SW 1271 (cell line): ENCODE measurements around the gene FAM50A.

Experiments used
- DNase-seq, 2 experiments: peaks; one replicate each; lab custom pipeline; 2025; lab: John Stamatoyannopoulos, UW

Gene FAM50A

GRCh38 chrX:154440623-154441357, 3.2 kb upstream of the FAM50A start:
- DNase-seq = no peak

- no peak for DNase-seq
These were observed 2.4 kb upstream of the FAM50A start for GRCh38 chrX:154441564-154441963.

GRCh38 chrX:154441984-154442707, 1.8 kb upstream of the FAM50A start:
- DNase-seq = no peak

DNA sequence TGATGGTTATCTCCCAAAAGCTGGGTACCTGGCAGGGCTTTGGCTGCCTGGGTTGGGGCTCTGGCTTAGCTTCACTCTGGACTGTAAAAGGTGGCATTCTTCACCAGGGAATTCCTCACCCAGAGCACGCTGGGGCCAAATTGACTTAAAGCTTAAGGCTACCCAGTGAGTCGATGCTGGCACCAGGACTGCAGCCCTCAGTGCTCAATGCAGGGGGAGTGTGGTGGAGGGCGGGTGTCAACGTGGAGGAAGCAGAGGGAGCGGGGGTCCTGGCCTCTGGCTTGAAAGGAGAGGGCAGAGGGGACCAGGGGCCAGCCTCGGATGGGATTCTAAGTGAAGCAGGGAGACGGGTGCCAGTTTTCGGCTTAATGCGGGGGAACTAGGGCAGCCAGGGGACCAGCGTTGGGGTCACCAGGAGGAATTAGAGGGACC, 446 bp upstream of the FAM50A start:
- peak in 1 of 2 experiments; percentile 30 for DNase-seq

DNA sequence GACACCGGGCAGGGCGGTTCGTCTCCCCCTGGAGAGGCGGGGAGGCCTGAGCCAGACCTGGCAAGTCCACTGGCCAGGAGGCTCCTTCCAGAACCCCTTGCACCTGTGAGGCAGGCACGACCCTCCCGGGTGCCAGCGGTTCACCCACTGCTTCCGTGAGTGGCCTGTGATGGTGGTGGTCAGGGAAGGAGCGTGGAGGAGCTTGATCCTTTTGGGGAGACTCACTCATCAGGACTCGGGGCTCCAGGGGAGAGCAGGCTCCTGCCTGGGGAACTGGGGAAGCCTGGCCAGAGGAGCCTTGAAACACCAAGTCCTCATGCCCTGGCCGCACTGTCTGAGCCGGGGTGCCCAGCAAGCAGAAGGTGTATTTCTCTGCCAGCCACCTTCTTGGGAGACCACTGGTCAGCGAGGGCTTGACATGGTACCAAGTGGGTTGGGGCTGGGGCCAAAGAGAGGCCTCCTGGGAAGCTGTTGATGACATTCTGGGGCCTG, 860 bp downstream of the FAM50A start:
- no peak for DNase-seq

DNA sequence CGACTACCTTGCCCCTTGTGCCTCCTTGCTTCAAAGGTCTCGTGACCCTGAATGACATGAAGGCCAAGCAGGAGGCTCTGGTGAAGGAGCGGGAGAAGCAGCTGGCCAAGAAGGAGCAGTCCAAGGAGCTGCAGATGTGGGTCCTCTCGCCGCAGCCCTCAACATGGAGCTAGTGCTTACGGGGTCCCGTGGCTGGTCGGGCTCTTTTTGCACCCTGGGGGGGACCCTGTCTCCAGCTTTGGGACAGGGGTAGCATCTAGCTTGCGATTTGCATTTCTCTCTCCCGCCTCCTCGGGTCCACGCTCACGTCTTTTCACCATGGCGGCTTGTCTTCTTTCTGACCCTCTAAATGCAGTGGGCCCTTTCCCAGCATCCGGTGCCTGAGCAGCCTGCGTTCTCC, 1.8 kb downstream of the FAM50A start:
- DNase-seq = no peak

DNA sequence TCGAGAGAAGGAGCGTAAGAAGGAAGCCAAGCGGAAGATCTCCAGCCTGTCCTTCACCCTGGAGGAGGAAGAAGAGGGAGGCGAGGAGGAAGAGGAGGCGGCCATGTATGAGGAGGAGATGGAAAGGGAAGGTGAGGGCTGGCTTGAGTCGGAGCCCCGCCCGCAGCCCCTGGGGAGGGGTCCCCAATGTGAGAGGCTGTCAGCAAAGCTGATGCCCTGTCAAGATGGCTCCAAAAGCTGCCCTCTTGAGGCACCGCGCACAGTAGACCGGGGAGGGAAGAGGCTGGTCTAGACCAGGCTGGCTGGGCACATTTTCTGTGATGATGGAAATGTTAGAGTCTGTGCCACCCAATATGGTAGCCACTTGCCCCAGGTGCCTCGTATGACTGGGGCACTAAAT, 2.5 kb downstream of the FAM50A start:
- no peak for DNase-seq

DNA sequence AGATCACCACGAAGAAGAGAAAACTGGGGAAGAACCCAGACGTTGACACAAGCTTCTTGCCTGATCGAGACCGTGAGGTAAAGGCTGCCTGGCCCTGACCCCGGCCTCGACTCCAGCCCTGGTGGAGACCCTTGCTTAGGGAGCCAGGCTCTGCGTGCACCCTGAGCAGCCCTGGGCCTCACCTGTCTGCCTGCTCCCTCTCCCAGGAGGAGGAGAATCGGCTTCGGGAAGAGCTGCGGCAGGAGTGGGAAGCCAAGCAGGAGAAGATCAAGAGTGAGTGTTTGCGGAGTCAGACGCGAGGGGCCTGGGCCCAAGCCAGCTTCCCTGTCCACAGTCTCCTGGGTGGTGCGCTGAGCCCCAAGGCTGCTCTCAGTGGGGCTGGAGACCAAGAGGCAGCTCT, 4.5 kb downstream of the FAM50A start:
- no peak for DNase-seq

GRCh38 chrX:154449618-154450017, 5.7 kb downstream of the FAM50A start:
- DNase-seq = no peak

- DNase-seq = no peak
These were observed 6.4 kb downstream of the FAM50A start for GRCh38 chrX:154450312-154450711.

DNA sequence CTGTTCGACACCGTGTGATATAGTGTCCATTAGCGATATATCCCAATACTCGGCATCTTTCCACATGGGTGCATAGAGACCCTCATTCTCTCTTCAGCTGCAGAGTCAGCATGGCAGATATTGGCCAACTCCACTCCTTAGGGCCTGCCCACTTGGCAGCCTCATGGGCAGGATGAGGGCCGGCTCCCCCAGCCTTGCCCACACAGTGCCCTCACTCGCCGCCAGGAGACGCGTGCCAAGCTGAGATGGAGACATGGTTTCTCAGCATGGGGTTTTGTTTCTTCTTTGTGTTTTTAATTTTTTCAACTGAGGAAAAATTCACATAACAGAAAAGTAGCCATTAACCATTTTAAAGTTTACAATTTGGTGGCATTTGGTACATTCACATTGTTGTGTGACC, 8.9 kb downstream of the FAM50A start:
- no peak for DNase-seq

DNA sequence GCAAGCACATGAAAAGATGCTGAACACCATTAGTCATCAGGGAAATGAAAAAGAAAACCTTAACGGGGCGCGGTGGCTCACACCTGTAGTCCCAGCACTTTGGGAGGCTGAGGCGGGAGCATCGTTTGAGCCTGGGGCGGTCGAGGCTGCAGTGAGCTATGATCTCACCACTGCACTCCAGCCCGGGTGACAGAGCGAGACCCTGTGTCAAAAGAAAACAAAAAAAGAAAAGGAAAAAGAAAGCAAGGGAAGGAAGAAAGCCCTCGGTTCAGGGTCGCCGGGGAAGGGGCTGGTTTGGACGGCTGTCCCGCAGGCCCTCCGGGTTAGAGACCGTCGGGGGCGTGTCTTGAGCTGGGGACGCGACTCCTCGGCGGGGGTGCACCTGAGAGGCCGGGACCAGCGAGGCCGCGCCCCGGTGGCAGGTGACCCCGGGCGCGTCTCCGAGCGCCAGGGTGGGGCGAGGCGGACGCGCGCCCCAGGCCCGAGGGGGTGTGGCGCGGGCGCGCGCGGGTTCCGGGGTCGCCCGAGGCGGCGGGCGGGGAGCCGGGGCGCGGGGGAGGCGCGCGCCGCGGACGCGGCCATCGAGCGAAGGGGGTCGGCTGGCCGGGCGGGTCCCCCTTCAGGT, 13.7 kb downstream of the FAM50A start:
- DNase-seq = peak in 1 of 2 experiments; percentile 14

GRCh38 chrX:154458116-154458953, 14.4 kb downstream of the FAM50A start, which contains the start of gene PLXNA3:
Gene PLXNA3 (plus strand): TSS chrX:154458281. CDS start chrX:154460184, 1,903 bp downstream.
- peak in 1 of 2 experiments; percentile 4 for DNase-seq

GRCh38 chrX:154458954-154459778, 15.2 kb downstream of the FAM50A start:
- peak in 1 of 2 experiments; percentile 9 for DNase-seq

DNA sequence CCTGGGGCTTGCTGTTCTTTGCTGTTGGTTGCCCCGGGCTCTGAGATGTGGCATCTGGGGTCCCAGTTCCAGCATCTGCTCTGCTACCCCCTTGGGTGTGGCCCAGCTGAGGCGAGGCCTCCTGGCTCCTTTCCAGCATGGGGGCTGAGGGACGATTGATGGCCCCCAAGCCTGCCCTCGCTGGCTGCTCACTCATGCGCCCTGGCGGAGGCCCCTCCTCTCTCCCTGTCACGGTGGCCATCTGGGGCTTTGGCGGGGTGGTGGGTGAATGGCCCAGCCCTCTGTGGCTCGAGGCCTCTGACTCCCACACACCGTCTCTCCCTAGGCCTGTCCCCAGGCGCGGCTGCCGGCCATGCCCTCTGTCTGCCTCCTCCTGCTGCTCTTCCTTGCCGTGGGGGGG, 15.9 kb downstream of the FAM50A start:
- no peak for DNase-seq

DNA sequence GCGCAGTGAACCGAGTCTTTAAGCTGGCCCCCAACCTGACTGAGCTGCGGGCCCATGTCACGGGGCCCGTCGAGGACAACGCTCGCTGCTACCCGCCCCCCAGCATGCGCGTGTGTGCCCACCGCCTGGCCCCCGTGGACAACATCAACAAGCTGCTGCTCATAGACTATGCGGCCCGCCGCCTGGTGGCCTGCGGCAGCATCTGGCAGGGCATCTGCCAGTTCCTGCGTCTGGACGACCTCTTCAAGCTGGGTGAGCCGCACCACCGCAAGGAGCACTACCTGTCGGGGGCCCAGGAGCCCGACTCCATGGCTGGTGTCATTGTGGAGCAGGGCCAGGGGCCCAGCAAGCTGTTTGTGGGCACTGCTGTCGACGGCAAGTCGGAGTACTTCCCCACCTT, 16.4 kb downstream of the FAM50A start:
- no peak for DNase-seq

- no peak for DNase-seq
These were observed 18.5 kb downstream of the FAM50A start for GRCh38 chrX:154462396-154462795.

DNA sequence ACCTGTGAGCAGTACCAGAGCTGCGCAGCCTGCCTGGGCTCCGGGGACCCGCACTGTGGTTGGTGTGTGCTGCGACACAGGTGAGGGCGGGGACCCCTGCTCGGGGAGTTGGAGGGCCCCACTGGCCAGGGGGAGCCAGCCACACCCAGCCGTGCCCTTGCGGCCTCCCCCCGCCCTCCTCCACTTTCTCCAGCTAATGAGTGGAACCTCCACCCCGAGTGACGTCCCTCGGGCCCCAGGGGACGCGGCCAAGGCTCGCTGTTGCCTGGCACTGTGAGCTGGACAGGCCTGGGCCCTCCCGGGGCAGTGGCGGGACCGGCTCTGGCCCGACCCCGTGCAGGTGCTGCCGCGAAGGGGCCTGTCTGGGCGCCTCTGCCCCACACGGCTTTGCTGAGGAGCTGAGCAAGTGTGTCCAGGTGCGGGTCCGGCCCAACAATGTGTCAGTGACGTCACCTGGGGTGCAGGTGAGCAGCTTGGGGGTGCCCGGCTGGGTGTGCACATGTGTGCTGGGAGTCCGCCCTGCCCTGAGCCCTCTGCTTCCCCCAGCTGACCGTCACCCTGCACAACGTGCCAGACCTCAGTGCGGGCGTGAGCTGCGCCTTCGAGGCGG, 19.8 kb downstream of the FAM50A start:
- no peak for DNase-seq

DNA sequence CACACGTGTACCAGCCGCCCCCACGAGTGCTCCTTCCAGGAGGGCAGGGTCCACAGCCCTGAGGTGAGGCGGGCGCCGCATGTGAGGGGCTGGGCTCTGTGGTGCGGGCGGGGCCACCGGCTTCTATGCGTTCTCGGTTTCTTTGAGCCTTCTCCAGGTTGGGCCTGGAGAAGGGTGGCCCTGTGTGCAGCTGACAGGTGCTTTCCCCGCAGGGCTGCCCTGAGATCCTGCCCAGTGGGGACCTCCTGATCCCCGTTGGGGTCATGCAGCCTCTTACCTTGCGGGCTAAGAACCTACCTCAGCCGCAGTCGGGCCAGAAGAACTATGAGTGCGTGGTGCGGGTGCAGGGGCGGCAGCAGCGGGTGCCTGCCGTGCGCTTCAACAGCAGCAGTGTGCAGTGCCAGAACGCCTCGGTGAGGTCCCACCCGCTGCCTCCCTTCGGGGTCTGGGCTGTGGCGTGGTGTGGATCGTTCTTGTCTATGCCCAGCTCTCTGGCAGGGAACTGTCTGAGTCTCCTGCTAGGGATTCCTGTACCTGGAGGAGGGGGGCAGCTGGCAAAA, 20.9 kb downstream of the FAM50A start:
- DNase-seq = no peak

GRCh38 chrX:154465601-154466000, 21.7 kb downstream of the FAM50A start:
- DNase-seq = no peak
